ENCODE data around the gene KCNA1.
"Not testable (repeated sequence)": the region's sequence is repeated elsewhere in the genome, so short reads cannot be mapped to it uniquely, and the experiment has no call there.

Gene KCNA1

DNA sequence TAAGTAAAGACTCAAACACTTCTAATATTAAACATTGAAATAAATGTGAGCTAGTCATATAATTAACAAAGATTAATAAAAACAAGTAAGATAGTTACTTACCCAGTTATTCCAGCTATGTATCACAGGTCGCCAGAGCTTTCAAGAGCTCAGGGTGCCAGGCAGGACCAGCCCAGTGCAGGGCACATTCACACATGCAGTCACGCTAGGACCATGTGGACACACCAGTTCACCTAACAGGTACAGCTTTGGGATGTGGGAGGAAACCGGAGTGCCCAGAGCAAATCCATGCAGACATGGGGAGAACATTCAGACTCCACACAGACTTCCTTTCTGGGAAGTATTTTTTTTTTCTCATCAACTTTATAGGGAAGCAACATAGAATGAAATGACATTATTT is 39.3 kb upstream of the KCNA1 start:
- TF ChIP-seq, protein P1, sequence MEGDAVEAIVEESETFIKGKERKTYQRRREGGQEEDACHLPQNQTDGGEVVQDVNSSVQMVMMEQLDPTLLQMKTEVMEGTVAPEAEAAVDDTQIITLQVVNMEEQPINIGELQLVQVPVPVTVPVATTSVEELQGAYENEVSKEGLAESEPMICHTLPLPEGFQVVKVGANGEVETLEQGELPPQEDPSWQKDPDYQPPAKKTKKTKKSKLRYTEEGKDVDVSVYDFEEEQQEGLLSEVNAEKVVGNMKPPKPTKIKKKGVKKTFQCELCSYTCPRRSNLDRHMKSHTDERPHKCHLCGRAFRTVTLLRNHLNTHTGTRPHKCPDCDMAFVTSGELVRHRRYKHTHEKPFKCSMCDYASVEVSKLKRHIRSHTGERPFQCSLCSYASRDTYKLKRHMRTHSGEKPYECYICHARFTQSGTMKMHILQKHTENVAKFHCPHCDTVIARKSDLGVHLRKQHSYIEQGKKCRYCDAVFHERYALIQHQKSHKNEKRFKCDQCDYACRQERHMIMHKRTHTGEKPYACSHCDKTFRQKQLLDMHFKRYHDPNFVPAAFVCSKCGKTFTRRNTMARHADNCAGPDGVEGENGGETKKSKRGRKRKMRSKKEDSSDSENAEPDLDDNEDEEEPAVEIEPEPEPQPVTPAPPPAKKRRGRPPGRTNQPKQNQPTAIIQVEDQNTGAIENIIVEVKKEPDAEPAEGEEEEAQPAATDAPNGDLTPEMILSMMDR (IDR thresholded peaks at IDR 0.05), result no peak
- TF ChIP-seq ZFX (IDR thresholded peaks at IDR 0.05; ENCODE audit: borderline replicate concordance), result no peak
- H3K27ac ChIP-seq, result no peak overlapping the region

DNA sequence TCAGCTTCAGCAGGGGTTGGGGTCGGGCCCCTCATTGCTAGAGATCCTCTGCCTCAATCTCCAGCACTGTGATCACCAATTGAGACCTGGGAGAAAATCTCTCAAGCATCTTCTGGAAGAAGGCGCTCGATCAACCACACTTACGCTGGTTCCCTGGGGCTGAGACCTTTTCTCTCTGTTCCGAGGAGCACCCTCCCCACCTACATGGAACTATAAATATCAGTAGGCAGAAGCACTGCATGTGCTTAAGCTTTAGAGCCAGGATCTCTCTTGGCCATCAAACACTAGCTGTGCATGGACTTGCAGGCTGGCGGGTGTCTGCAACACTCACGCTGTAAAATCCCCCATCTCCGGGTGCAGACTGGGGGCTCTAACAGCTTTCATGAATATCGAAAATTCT is 38.2 kb upstream of the KCNA1 start:
- H3K27ac ChIP-seq, result no peak overlapping the region
- TF ChIP-seq, protein P1 (IDR thresholded peaks at IDR 0.05), result no peak
- TF ChIP-seq ZFX (IDR thresholded peaks at IDR 0.05; ENCODE audit: borderline replicate concordance), result no peak

GRCh38 chr12:4873947-4874346 is 35.8 kb upstream of the KCNA1 start:
- TF ChIP-seq, protein P1 (IDR thresholded peaks at IDR 0.05), result no peak
- no peak for TF ChIP-seq ZFX (IDR thresholded peaks at IDR 0.05; ENCODE audit: borderline replicate concordance)
- H3K27ac ChIP-seq, result no peak overlapping the region

GRCh38 chr12:4874671-4875070 is 35.0 kb upstream of the KCNA1 start:
- no peak overlapping the region for H3K27ac ChIP-seq
- TF ChIP-seq, protein P1 (IDR thresholded peaks at IDR 0.05), result no peak
- no peak for TF ChIP-seq ZFX (IDR thresholded peaks at IDR 0.05; ENCODE audit: borderline replicate concordance)

- not testable (repeated sequence) for H3K27ac ChIP-seq
Measured at GRCh38 chr12:4879481-4879880, 30.2 kb upstream of the KCNA1 start.

- no peak overlapping the region for H3K27ac ChIP-seq
- TF ChIP-seq ZFX (IDR thresholded peaks at IDR 0.05; ENCODE audit: borderline replicate concordance), result no peak
- TF ChIP-seq, protein P1 (IDR thresholded peaks at IDR 0.05), result no peak
Measured at GRCh38 chr12:4881266-4882064, 28.2 kb upstream of the KCNA1 start.

DNA sequence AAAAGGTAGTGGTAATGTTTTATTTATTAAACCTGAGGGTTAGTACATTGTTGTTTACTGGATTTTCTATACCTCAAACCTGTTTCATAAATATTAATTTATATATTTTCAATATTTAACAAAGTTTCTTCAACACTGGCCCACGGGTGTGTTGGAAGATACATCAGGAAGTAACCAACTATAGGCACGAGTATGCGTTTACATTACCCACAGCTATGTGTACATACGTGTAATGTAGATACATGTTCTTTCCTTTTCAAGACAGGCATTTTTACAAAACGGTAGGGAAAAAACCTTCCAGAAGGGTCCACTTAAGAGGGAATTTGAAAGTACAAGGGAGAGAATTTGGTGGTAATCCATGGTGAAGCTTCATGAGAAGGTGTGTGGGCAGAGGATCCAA is 17.8 kb upstream of the KCNA1 start:
- H3K27ac ChIP-seq, result no peak overlapping the region
- TF ChIP-seq ZFX (IDR thresholded peaks at IDR 0.05; ENCODE audit: borderline replicate concordance), result no peak
- TF ChIP-seq, protein P1 (IDR thresholded peaks at IDR 0.05), result no peak

- no peak for TF ChIP-seq ZFX (IDR thresholded peaks at IDR 0.05; ENCODE audit: borderline replicate concordance)
- TF ChIP-seq, protein P1 (IDR thresholded peaks at IDR 0.05), result no peak
- no peak overlapping the region for H3K27ac ChIP-seq
Measured at GRCh38 chr12:4892418-4892817, 17.3 kb upstream of the KCNA1 start.
